H9 (cell line): ENCODE results near the gene CHMP4B. TPM values are rescaled to one million over a fixed set of nuclear protein-coding genes. Genes with fewer than 3 reads are reported as not detected.
A peak's percentile ranks its signal among the peaks of the same experiment; 100 is the strongest.

Source experiments
- DNase-seq: peaks from one replicate; pipeline ENCODE4 v3.0.0-alpha.2; 2017
- H2AFZ ChIP-seq: one replicate; pipeline ENCODE4 v1.6.1; 2013; ENCODE audit warnings: mild to moderate bottlenecking, low read length, control low read depth, moderate library complexity
- H2AK5ac ChIP-seq: 2 replicates; pipeline ENCODE4 v1.6.1; 2013; ENCODE audit warnings: low read length, control low read depth, mixed read lengths; ENCODE audit not compliant: insufficient read length
- H2BK120ac ChIP-seq: one replicate; pipeline ENCODE4 v1.6.1; 2013; ENCODE audit warnings: low read depth, mild to moderate bottlenecking, low read length, control low read depth, inconsistent platforms; ENCODE audit not compliant: poor library complexity, severe bottlenecking
- H2BK12ac ChIP-seq: 2 replicates; pipeline ENCODE4 v1.6.1; 2013; ENCODE audit warnings: low read length, control low read depth, mixed read lengths, low read depth; ENCODE audit not compliant: insufficient read length
- H2BK15ac ChIP-seq: 2 replicates; pipeline ENCODE4 v1.6.1; 2013; ENCODE audit warnings: low read depth, low read length, control low read depth
- H2BK20ac ChIP-seq: one replicate; pipeline ENCODE4 v1.6.1; 2013; ENCODE audit warnings: low read depth, mild to moderate bottlenecking, low read length, control low read depth, inconsistent platforms; ENCODE audit not compliant: poor library complexity, severe bottlenecking
- H2BK5ac ChIP-seq: 2 replicates; pipeline ENCODE4 v1.6.1; 2013; ENCODE audit warnings: low read length, control low read depth, mixed read lengths; ENCODE audit not compliant: insufficient read length
- H3K14ac ChIP-seq: 2 replicates; pipeline ENCODE4 v1.6.1; 2013; ENCODE audit warnings: low read length, control low read depth; ENCODE audit not compliant: insufficient read depth
- H3K18ac ChIP-seq: 2 replicates; pipeline ENCODE4 v1.6.1; 2013; ENCODE audit warnings: low read depth, mild to moderate bottlenecking, mixed read lengths, low read length, control low read depth; ENCODE audit not compliant: insufficient read length
- H3K23ac ChIP-seq: 2 replicates; pipeline ENCODE4 v1.6.1; 2013; ENCODE audit warnings: low read length, control low read depth, mixed read lengths, low read depth; ENCODE audit not compliant: insufficient read length
- H3K23me2 ChIP-seq: 2 replicates; pipeline ENCODE4 v1.6.1; 2013; ENCODE audit warnings: low read depth, mild to moderate bottlenecking, mixed read lengths, low read length, control low read depth; ENCODE audit not compliant: insufficient read length, poor library complexity, severe bottlenecking
- H3K27ac ChIP-seq: 2 replicates; pipeline ENCODE4 v1.5.1; 2013; ENCODE audit warnings: low read length, control low read depth, mixed read lengths, low read depth; ENCODE audit not compliant: insufficient read length
- H3K27me3 ChIP-seq: 2 replicates; pipeline ENCODE4 v1.6.1; 2013; ENCODE audit warnings: low read length, control low read depth, inconsistent platforms; ENCODE audit not compliant: insufficient read depth
- H3K4ac ChIP-seq: 2 replicates; pipeline ENCODE4 v1.6.1; 2013; ENCODE audit warnings: low read depth, mild to moderate bottlenecking, control low read depth, inconsistent platforms, low read length, moderate library complexity
- H3K4me1 ChIP-seq: 2 replicates; pipeline ENCODE4 v1.6.1; 2013; ENCODE audit warnings: low read length, control low read depth, inconsistent platforms; ENCODE audit not compliant: insufficient read depth
- H3K4me2 ChIP-seq: 2 replicates; pipeline ENCODE4 v1.6.1; 2013; ENCODE audit warnings: low read length, control low read depth, mixed read lengths; ENCODE audit not compliant: insufficient read length, insufficient read depth
- H3K56ac ChIP-seq: 2 replicates; pipeline ENCODE4 v1.6.1; 2013; ENCODE audit warnings: low read depth, mild to moderate bottlenecking, mixed read lengths, low read length, control low read depth; ENCODE audit not compliant: insufficient read length
- H3K79me1 ChIP-seq: 2 replicates; pipeline ENCODE4 v1.6.1; 2013; ENCODE audit warnings: low read depth, mild to moderate bottlenecking, moderate library complexity, low read length, control low read depth, inconsistent platforms; ENCODE audit not compliant: insufficient read depth, poor library complexity, severe bottlenecking
- H3K79me2 ChIP-seq: 2 replicates; pipeline ENCODE4 v1.6.1; 2013; ENCODE audit warnings: low read length, control low read depth, inconsistent platforms; ENCODE audit not compliant: insufficient read depth
- H3K9ac ChIP-seq: 2 replicates; pipeline ENCODE4 v1.6.1; 2013; ENCODE audit warnings: low read length, control low read depth, mixed read lengths; ENCODE audit not compliant: insufficient read length; ENCODE audit errors: extremely low read depth
- H3K9me3 ChIP-seq: one replicate; pipeline ENCODE4 v1.6.1; 2013; ENCODE audit warnings: low read depth, low read length, inconsistent platforms; ENCODE audit not compliant: control insufficient read depth
- H3T11ph ChIP-seq: one replicate; pipeline ENCODE4 v1.6.1; 2013; ENCODE audit warnings: mild to moderate bottlenecking, low read length, control low read depth, inconsistent platforms
- H4K20me1 ChIP-seq: one replicate; pipeline ENCODE4 v1.6.1; 2013; ENCODE audit not compliant: control insufficient read depth, insufficient read length, insufficient read depth
- H4K5ac ChIP-seq: 2 replicates; pipeline ENCODE4 v1.6.1; 2013; ENCODE audit warnings: low read depth, mild to moderate bottlenecking, mixed read lengths, low read length, control low read depth; ENCODE audit not compliant: insufficient read length
- H4K8ac ChIP-seq: replicated peaks from 2 replicates; pipeline ENCODE4 v1.6.1; 2013; ENCODE audit warnings: low read length, control low read depth, mixed read lengths, low read depth; ENCODE audit not compliant: insufficient read length
- H4K91ac ChIP-seq: 2 replicates; pipeline ENCODE4 v1.6.1; 2013; ENCODE audit warnings: low read depth, mild to moderate bottlenecking, moderate library complexity, mixed read lengths, low read length, control low read depth; ENCODE audit not compliant: insufficient read length
- H3K27ac Mint-ChIP-seq, 3 experiments: 2 replicates in 2 of 3; 3 replicates in 1 of 3; pipeline ENCODE4 v1.8.0; 2020 to 2021; ENCODE audit warnings: mixed read lengths in 3 of 3, mild to moderate bottlenecking in 1 of 3, moderate library complexity in 1 of 3
- H3K27me3 Mint-ChIP-seq: 2 replicates; pipeline ENCODE4 v1.8.0; 2021; ENCODE audit warnings: low read depth, mild to moderate bottlenecking, moderate library complexity, mixed read lengths
- H3K36me3 Mint-ChIP-seq, 3 experiments: 2 replicates in 2 of 3; 3 replicates in 1 of 3; pipeline ENCODE4 v1.8.0; 2020 to 2021; ENCODE audit warnings: low read depth in 3 of 3, mixed read lengths in 3 of 3; ENCODE audit not compliant: insufficient read depth in 1 of 3
- H3K4me1 Mint-ChIP-seq, 2 experiments: 2 replicates each; pipeline ENCODE4 v1.8.0; 2020; ENCODE audit warnings: mixed read lengths in 2 of 2
- H3K4me3 Mint-ChIP-seq, 2 experiments: 2 replicates in 1 of 2; 3 replicates in 1 of 2; pipeline ENCODE4 v1.8.0; 2020 to 2021; ENCODE audit warnings: mild to moderate bottlenecking in 2 of 2, mixed read lengths in 2 of 2, moderate library complexity in 1 of 2
- H3K9me3 Mint-ChIP-seq, 2 experiments: 2 replicates in 1 of 2; 3 replicates in 1 of 2; pipeline ENCODE4 v1.8.0; 2020; ENCODE audit warnings: mild to moderate bottlenecking in 2 of 2, mixed read lengths in 2 of 2, moderate library complexity in 1 of 2
- CTCF ChIP-seq: fragments of 200-600 bp; sonication (generic); conservative IDR thresholded peaks from 3 replicates; pipeline ENCODE4 v1.8.0; 2021; ENCODE audit warnings: antibody characterized with exemption, mild to moderate bottlenecking
- WGBS: extraction: QIAGEN DNeasy Blood & Tissue Kit; methylation state at CpG from one replicate; pipeline ENCODE4 v1.1.7; 2013; ENCODE audit warnings: missing lambda C conversion rate, low lambda C conversion rate, mixed read lengths; ENCODE audit not compliant: insufficient read length; ENCODE audit errors: extremely low coverage; 5-methylcytosine and 5-hydroxymethylcytosine counted together
- total RNA-seq: library from RNA; stranded (reverse); gene quantifications from 2 replicates; pipeline ENCODE4 v1.2.1, GENCODE V29; 2021

CHMP4B gene
- total RNA-seq, 1 experiment from 2014 or later: 94.9 TPM

GRCh38 chr20:33869283-33869682 is 58.1 kb downstream of the CHMP4B start:
- no peak for TF ChIP-seq CTCF
- Histone ChIP-seq H3K27ac (no peak overlapping the region), H3K79me2 (no peaks in the 10 kb centered on the region), H2BK120ac (no peak overlapping the region), H3K56ac (no peak overlapping the region), H3K23me2 (no peaks in the 10 kb centered on the region), H2AK5ac (no peak overlapping the region), H3K9me3 (no peaks in the 10 kb centered on the region), H4K20me1 (no peaks in the 10 kb centered on the region), H3T11ph (no peak overlapping the region), H3K4me1 (no peaks in the 10 kb centered on the region), H3K4me2 (no peak overlapping the region), H2AFZ (no peak overlapping the region), H3K79me1 (no peaks in the 10 kb centered on the region), H4K91ac (no peak overlapping the region), H3K18ac (no peak overlapping the region), H3K4ac (no peak overlapping the region), H2BK20ac (no peak overlapping the region), H2BK5ac (no peak overlapping the region), H3K9ac (no peak overlapping the region), H4K5ac (no peak overlapping the region), H3K27me3 (no peaks in the 10 kb centered on the region), H3K23ac (no peak overlapping the region), H2BK15ac (no peak overlapping the region), H3K14ac (no peak overlapping the region), H2BK12ac (no peak overlapping the region), H4K8ac (no peak overlapping the region)
- H3K9me3 Mint-ChIP-seq: no peaks in the 10 kb centered on the region
- DNase-seq: no peak
- H3K4me3 Mint-ChIP-seq: no peak overlapping the region
- H3K36me3 Mint-ChIP-seq: no peaks in the 10 kb centered on the region; a peak in 1 of 7 replicates
- H3K27ac Mint-ChIP-seq: peak overlapping the region in 1 of 3 experiments; percentile 62; a peak in 2 of 7 replicates
- no CpG with 5 or more reads among the region's 5 CpGs for WGBS
- H3K27me3 Mint-ChIP-seq: no peaks in the 10 kb centered on the region; the same call in 1 of the 2 replicates
- H3K4me1 Mint-ChIP-seq: peaks cover 10 to 15% of the 10 kb centered on the region in 2 experiments
